ENCODE results near the gene SH3PXD2B. TPM values are rescaled to one million over a fixed set of nuclear protein-coding genes. Genes with fewer than 3 reads are reported as not detected.

SH3PXD2B gene
- total and polyA plus RNA-seq, 8 donors: 6.7 to 63.0 (median 20.5) TPM

GRCh38 chr5:172311026-172311425 lies 143.3 kb downstream of the SH3PXD2B start:
- H3K27ac ChIP-seq: no peak overlapping the region
- no peaks in the 10 kb centered on the region for H3K4me1 ChIP-seq
- no peaks in the 10 kb centered on the region for H3K9me3 ChIP-seq
- TF ChIP-seq POLR2AphosphoS5 (IDR thresholded peaks at IDR 0.05) (no peak), CTCF (IDR thresholded peaks at IDR 0.05) (no peak), EP300 (IDR thresholded peaks at IDR 0.05) (no peak), POLR2A (IDR thresholded peaks at IDR 0.05) (no peak)
- intact Hi-C loops (cut with DNase I; ENCODE audit: low total_unique reads): no loop called here
- no peaks in the 10 kb centered on the region for H3K27me3 ChIP-seq
- DNase-seq: no peak
- 88 to 97% (median 96%) methylated on average over 7 of the region's 7 CpGs for WGBS, 5 donors
- H3K36me3 ChIP-seq: no peaks in the 10 kb centered on the region
- no peak overlapping the region for H3K4me3 ChIP-seq

GRCh38 chr5:172305380-172305779 lies 148.9 kb downstream of the SH3PXD2B start:
- Histone ChIP-seq H3K27ac (no peak overlapping the region), H3K9me3 (peaks cover 0 to 8% (median 3%) of the 10 kb centered on the region in 4 donors), H3K4me3 (no peak overlapping the region), H3K4me1 (no peaks in the 10 kb centered on the region), H3K27me3 (no peaks in the 10 kb centered on the region), H3K36me3 (no peaks in the 10 kb centered on the region)
- intact Hi-C loops (cut with DNase I; ENCODE audit: low total_unique reads): no loop called here
- DNase-seq: no peak
- TF ChIP-seq POLR2AphosphoS5 (IDR thresholded peaks at IDR 0.05) (no peak), EP300 (IDR thresholded peaks at IDR 0.05) (no peak), POLR2A (IDR thresholded peaks at IDR 0.05) (no peak), CTCF (IDR thresholded peaks at IDR 0.05) (no peak)
- WGBS, 5 donors: 80 to 93% (median 86%) methylated on average over 2 of the region's 2 CpGs

- intact Hi-C loops (cut with DNase I; ENCODE audit: low total_unique reads): no loop called here
- TF ChIP-seq EP300 (IDR thresholded peaks at IDR 0.05) (no peak), CTCF (IDR thresholded peaks at IDR 0.05) (no peak), POLR2A (IDR thresholded peaks at IDR 0.05) (no peak), POLR2AphosphoS5 (IDR thresholded peaks at IDR 0.05) (no peak)
- 63 to 85% (median 83%) methylated on average over 3 of the region's 3 CpGs for WGBS, 5 donors
- Histone ChIP-seq H3K9me3 (peaks cover 0 to 8% (median 3%) of the 10 kb centered on the region in 4 donors), H3K4me3 (no peak overlapping the region), H3K27ac (no peak overlapping the region), H3K27me3 (no peaks in the 10 kb centered on the region), H3K36me3 (no peaks in the 10 kb centered on the region), H3K4me1 (no peaks in the 10 kb centered on the region)
- DNase-seq: no peak
Measured at GRCh38 chr5:172303572-172304335, 150.6 kb downstream of the SH3PXD2B start.

GRCh38 chr5:172303162-172303561 lies 151.2 kb downstream of the SH3PXD2B start:
- Histone ChIP-seq H3K36me3 (no peaks in the 10 kb centered on the region), H3K27ac (no peak overlapping the region), H3K9me3 (peaks cover 0 to 8% (median 3%) of the 10 kb centered on the region in 4 donors), H3K27me3 (no peaks in the 10 kb centered on the region), H3K4me3 (no peak overlapping the region), H3K4me1 (no peaks in the 10 kb centered on the region)
- 71 to 86% (median 82%) methylated on average over 5 of the region's 5 CpGs for WGBS, 5 donors
- intact Hi-C loops (cut with DNase I; ENCODE audit: low total_unique reads): no loop called here
- TF ChIP-seq POLR2A (IDR thresholded peaks at IDR 0.05) (no peak), POLR2AphosphoS5 (IDR thresholded peaks at IDR 0.05) (no peak), CTCF (IDR thresholded peaks at IDR 0.05) (no peak), EP300 (IDR thresholded peaks at IDR 0.05) (no peak)
- no peak for DNase-seq

All from stomach (tissue), 9 donors.